CD4-positive, alpha-beta T cell treated with Interleukin-15 for 4 hours (primary cell): ENCODE results near the gene KLK6.

Experiments used
- DNase-seq: peaks from one replicate; pipeline ENCODE4 v3.0.0-alpha.2; 2020; ENCODE audit warnings: low spot score

The KLK6 gene

DNA sequence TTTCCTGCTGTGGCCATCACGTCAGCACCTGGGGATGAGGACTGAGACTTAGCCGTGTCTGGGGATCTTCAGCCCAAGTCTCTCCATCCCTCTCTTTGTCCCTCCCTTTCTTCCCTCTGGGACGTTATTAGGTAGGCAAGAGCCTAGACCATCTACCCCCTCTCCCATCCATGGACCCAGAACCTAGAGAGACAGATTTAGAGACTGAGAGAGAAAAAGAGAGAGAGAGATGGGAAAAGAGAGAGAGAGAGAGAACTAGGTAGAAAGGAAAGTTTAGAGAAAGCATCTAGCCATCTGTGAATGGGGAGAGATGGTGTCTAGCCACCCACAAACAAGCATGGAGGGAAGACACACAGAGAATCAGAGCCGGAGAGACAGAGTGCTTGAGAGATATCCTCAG lies 58.7 kb downstream of the KLK6 start:
- DNase-seq, result no peak

DNA sequence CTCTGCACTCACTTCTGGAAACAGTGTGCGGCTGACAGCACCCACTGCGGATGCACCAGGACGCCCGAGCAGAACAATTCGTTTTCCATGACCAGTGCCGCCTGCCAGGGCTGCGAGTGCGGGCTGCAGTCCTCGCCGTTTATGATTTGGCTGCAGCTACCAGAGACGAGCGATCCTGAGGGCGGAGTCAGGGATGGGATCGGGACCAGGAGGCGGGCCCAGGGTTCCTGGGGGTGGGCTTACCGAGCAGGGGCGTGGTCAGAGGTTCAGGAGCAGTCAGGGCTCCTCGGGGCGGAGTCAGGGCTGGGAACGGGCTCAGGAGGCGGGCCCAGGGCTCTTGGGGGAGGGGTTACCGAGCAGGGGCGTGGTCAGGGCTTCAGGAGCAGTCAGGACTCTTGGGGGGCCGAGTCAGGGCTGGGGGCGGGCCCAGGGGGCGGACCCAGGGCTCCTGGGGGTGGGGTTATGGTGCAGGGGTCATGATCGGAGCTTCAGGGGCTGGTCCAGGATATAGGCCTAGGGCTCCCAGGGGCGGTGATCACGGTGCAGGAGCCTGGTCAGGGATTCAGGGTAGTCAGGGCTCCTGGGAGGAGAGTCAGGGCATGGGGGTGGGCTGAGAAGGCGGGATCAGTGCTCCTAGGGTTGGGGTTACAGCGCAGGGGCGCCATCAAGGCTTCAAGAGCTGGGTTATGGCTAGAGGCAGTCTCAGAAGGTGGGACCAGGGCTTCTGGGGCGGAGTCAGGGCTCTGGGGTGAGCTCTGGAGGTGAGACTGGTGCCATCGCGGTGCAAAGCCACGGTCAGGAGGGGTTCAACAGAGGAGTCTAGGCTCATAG lies 59.9 kb downstream of the KLK6 start:
- no peak for DNase-seq
